ENCODE results near the gene ZNF598.

DNA sequence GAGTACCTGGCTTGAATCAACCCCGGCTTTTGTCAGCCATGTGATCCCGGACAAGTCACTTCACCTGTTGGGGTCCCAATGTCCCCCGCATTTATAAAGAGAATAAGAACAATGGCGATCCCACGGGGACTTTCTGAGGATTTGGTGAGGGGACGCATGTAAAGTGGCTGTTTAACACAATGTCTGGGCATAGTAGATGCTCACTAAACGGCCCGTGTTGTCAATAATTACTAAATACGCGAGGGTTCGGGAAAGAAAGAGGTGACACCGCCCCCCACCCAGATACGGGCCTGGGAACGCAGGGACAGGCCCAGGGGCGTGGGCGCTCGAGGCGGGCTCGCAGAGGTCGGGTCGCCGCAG is 18.1 kb downstream of the ZNF598 start:
- TF ChIP-seq, protein P1, sequence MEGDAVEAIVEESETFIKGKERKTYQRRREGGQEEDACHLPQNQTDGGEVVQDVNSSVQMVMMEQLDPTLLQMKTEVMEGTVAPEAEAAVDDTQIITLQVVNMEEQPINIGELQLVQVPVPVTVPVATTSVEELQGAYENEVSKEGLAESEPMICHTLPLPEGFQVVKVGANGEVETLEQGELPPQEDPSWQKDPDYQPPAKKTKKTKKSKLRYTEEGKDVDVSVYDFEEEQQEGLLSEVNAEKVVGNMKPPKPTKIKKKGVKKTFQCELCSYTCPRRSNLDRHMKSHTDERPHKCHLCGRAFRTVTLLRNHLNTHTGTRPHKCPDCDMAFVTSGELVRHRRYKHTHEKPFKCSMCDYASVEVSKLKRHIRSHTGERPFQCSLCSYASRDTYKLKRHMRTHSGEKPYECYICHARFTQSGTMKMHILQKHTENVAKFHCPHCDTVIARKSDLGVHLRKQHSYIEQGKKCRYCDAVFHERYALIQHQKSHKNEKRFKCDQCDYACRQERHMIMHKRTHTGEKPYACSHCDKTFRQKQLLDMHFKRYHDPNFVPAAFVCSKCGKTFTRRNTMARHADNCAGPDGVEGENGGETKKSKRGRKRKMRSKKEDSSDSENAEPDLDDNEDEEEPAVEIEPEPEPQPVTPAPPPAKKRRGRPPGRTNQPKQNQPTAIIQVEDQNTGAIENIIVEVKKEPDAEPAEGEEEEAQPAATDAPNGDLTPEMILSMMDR (IDR thresholded peaks at IDR 0.05; ENCODE audit: low read depth, low read length, poor library complexity, severe bottlenecking): no peak
- no peak for TF ChIP-seq EZH2phosphoT487 (IDR thresholded peaks at IDR 0.05; ENCODE audit: borderline replicate concordance, low read length)
